ENCODE measurements around the gene OSGEP. TPM values are rescaled to one million over a fixed set of nuclear protein-coding genes. Genes with fewer than 3 reads are reported as not detected.
A peak's percentile ranks its signal among the peaks of the same experiment; 100 is the strongest.

OSGEP gene
- total RNA-seq, 1 donor from 2014 or later: 57.1 TPM

DNA sequence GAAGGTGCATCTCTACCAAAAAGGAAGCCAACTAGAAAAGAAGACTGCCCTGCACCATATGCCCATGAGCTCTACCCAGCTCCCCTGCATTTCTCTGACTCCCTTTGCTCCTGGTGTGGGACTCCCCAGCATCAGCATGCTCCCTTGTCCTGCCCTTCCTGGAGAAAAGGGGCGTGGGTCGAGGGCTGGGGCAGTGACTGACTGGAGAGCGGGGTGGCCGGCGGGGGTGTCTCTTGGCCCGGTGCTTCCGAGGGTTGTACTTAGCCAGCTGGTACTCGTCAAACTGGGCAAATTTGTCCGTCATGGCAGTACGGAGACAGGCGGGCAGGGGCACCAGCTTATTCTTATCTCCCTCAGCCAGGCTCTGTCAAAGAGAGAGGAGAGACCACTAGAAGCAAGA is 51.1 kb downstream of the OSGEP start:
- H3K36me3 Mint-ChIP-seq: peaks cover 34% of the 10 kb centered on the region
- H3K4me1 Mint-ChIP-seq (ENCODE audit: unreplicated experiment): no peaks in the 10 kb centered on the region
- no peaks in the 10 kb centered on the region for H3K27me3 Mint-ChIP-seq
- no peaks in the 10 kb centered on the region for H3K9me3 Mint-ChIP-seq
- TF ChIP-seq, protein P1, sequence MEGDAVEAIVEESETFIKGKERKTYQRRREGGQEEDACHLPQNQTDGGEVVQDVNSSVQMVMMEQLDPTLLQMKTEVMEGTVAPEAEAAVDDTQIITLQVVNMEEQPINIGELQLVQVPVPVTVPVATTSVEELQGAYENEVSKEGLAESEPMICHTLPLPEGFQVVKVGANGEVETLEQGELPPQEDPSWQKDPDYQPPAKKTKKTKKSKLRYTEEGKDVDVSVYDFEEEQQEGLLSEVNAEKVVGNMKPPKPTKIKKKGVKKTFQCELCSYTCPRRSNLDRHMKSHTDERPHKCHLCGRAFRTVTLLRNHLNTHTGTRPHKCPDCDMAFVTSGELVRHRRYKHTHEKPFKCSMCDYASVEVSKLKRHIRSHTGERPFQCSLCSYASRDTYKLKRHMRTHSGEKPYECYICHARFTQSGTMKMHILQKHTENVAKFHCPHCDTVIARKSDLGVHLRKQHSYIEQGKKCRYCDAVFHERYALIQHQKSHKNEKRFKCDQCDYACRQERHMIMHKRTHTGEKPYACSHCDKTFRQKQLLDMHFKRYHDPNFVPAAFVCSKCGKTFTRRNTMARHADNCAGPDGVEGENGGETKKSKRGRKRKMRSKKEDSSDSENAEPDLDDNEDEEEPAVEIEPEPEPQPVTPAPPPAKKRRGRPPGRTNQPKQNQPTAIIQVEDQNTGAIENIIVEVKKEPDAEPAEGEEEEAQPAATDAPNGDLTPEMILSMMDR (conservative IDR thresholded peaks at IDR 0.05): no peak
- no peak for DNase-seq (ENCODE audit: extremely low spot score, unreplicated experiment)
- no peak overlapping the region for H3K27ac Mint-ChIP-seq
- H3K4me3 Mint-ChIP-seq: no peak overlapping the region

DNA sequence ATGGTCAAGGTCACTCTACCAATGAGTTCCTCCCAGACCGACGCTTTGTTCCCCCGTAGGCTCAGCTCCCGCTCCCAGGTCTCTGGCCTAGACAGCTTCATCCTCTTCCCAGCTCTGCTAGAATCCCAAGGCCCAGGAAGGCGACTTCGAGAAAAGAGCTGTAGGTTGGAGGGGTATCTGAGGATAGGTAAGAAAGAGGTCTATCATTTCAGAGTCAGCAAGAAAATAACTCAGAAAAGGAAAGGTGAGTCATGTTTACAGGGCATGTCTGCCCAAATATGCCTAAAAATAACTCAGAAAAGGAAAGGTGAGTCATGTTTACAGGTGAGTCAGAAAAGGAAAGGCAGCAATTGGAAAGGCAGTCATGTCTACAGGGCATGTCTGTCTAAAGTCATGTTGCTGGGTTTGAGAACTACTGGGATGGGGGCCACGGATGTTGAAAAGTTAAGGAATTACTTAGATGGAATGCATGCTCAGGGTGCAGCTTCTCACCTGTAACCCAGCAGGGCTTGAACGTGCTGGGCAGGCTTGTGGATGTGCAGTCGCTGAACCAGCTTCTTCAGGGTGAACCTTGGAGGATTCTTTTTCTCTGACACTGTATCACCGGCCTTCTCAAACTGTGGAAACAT is 53.5 kb downstream of the OSGEP start:
- H3K4me3 Mint-ChIP-seq: peak overlapping the region; percentile 1
- no peaks in the 10 kb centered on the region for H3K9me3 Mint-ChIP-seq
- H3K4me1 Mint-ChIP-seq (ENCODE audit: unreplicated experiment): no peaks in the 10 kb centered on the region
- TF ChIP-seq, protein P1 (conservative IDR thresholded peaks at IDR 0.05): no peak
- peaks cover 28% of the 10 kb centered on the region for H3K36me3 Mint-ChIP-seq
- H3K27ac Mint-ChIP-seq: peak overlapping the region; percentile 85
- DNase-seq (ENCODE audit: extremely low spot score, unreplicated experiment): no peak
- no peaks in the 10 kb centered on the region for H3K27me3 Mint-ChIP-seq

DNA sequence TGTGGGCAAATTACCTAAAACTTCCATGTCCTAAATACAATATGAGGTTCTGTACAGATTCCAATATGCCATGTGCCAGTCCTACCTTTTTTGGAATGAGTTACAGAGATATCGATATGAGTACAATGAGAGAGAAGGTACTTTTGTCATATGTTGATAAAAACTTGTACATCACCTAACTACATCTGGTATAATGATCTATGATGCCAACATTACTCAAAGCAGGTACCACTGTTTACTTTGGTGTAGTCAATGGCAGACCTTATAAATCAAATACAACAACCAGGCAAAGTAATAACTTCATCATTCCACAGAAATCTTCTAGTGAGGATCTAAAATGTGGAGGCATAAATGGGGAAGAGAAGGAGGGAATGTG is 54.0 kb downstream of the OSGEP start:
- H3K27me3 Mint-ChIP-seq: no peaks in the 10 kb centered on the region
- peak overlapping the region; percentile 85 for H3K27ac Mint-ChIP-seq
- H3K9me3 Mint-ChIP-seq: no peaks in the 10 kb centered on the region
- TF ChIP-seq, protein P1 (conservative IDR thresholded peaks at IDR 0.05): no peak
- peaks cover 31% of the 10 kb centered on the region for H3K36me3 Mint-ChIP-seq
- DNase-seq (ENCODE audit: extremely low spot score, unreplicated experiment): no peak
- no peaks in the 10 kb centered on the region for H3K4me1 Mint-ChIP-seq (ENCODE audit: unreplicated experiment)
- H3K4me3 Mint-ChIP-seq: no peak overlapping the region

DNA sequence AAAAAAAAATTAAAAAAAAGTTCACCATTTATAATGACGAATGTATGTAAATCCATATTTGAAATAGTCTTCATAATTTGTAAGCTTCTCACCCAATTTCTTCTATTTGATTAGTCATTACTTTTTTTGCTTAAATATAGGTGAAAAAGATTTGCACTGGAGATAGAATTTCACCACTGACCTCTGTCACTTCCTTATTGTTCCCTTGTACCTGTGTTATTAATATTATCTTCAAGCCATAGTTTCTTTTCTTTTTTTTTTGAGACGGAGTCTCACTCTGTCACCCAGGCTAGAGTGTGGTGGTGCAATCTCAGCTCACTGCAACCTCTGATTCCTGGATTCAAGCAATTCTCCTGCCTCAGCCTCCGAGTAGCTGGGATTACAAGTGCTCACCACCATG is 57.1 kb downstream of the OSGEP start:
- H3K4me1 Mint-ChIP-seq (ENCODE audit: unreplicated experiment): no peaks in the 10 kb centered on the region
- DNase-seq (ENCODE audit: extremely low spot score, unreplicated experiment): no peak
- no peaks in the 10 kb centered on the region for H3K27me3 Mint-ChIP-seq
- no peak overlapping the region for H3K4me3 Mint-ChIP-seq
- no peaks in the 10 kb centered on the region for H3K9me3 Mint-ChIP-seq
- H3K27ac Mint-ChIP-seq: no peak overlapping the region
- peaks cover 29% of the 10 kb centered on the region for H3K36me3 Mint-ChIP-seq
- TF ChIP-seq, protein P1 (conservative IDR thresholded peaks at IDR 0.05): no peak

Other genes with a start within 250 kb of the OSGEP start
- gene OR11H6, start 231.1 kb downstream of the OSGEP start, total RNA-seq (ENCODE audit: low replicate concordance): not detected in 2 replicates
- not detected in 2 replicates for gene OR11H7, start 225.8 kb downstream of the OSGEP start, total RNA-seq (ENCODE audit: low replicate concordance)
- gene OR11H4, start 215.5 kb downstream of the OSGEP start, total RNA-seq (ENCODE audit: low replicate concordance): not detected in 2 replicates
- 21.0 and 26.3 TPM in 2 replicates for gene TTC5, start 148.9 kb downstream of the OSGEP start, total RNA-seq (ENCODE audit: low replicate concordance)
- gene CCNB1IP1, start 121.5 kb downstream of the OSGEP start, total RNA-seq (ENCODE audit: low replicate concordance): 76.5 and 95.9 TPM in 2 replicates
- gene PARP2, start 111.2 kb downstream of the OSGEP start, total RNA-seq (ENCODE audit: low replicate concordance): 25.5 and 36.3 TPM in 2 replicates
- 23.1 and 25.1 TPM in 2 replicates for gene TEP1, start 41.3 kb downstream of the OSGEP start, total RNA-seq (ENCODE audit: low replicate concordance)
- gene KLHL33, start 18.6 kb downstream of the OSGEP start, total RNA-seq (ENCODE audit: low replicate concordance): not detected in 2 replicates
- gene APEX1, start 414 bp upstream of the OSGEP start, total RNA-seq (ENCODE audit: low replicate concordance): 228 and 319 TPM in 2 replicates
- 38.4 and 44.8 TPM in 2 replicates for gene PIP4P1, start 6.6 kb upstream of the OSGEP start, total RNA-seq (ENCODE audit: low replicate concordance)
- gene PNP, start 14.6 kb upstream of the OSGEP start, total RNA-seq (ENCODE audit: low replicate concordance): 36.9 and 66.3 TPM in 2 replicates
- 0.88 and 0.94 TPM in 2 replicates for gene RNASE10, start 50.7 kb upstream of the OSGEP start, total RNA-seq (ENCODE audit: low replicate concordance)
- gene RNASE9, start 106.2 kb upstream of the OSGEP start, total RNA-seq (ENCODE audit: low replicate concordance): not detected in 2 replicates
- gene RNASE11, start 133.2 kb upstream of the OSGEP start, total RNA-seq (ENCODE audit: low replicate concordance): not detected in 2 replicates
- not detected in 2 replicates for gene RNASE12, start 136.6 kb upstream of the OSGEP start, total RNA-seq (ENCODE audit: low replicate concordance)
- not detected in 2 replicates for gene OR6S1, start 186.9 kb upstream of the OSGEP start, total RNA-seq (ENCODE audit: low replicate concordance)
- gene RNASE4, start 229.7 kb upstream of the OSGEP start, total RNA-seq (ENCODE audit: low replicate concordance): 10.5 and 19.3 TPM in 2 replicates
- 24.5 and 43.0 TPM in 2 replicates for gene ANG, start 234.0 kb upstream of the OSGEP start, total RNA-seq (ENCODE audit: low replicate concordance)